HG03354 (cell line): Measurements from ENCODE around the gene PDIA4.

Experiments used
- ATAC-seq: cut with Tn5 transposase; IDR thresholded peaks from one replicate; pipeline ENCODE4 v1.9.1; 2021; ENCODE audit warnings: mild to moderate bottlenecking; ENCODE audit not compliant: unreplicated experiment, poor library complexity, severe bottlenecking

Gene PDIA4

GRCh38 chr7:149005427-149006344, 22.6 kb downstream of the PDIA4 start:
- peak; percentile 74 for ATAC-seq

- no peak for ATAC-seq
Observed at GRCh38 chr7:149004405-149005370, 23.6 kb downstream of the PDIA4 start.

- ATAC-seq: no peak
Observed at GRCh38 chr7:149003560-149004305, 24.6 kb downstream of the PDIA4 start.

- no peak for ATAC-seq
Observed at GRCh38 chr7:149003018-149003417, 25.3 kb downstream of the PDIA4 start.

GRCh38 chr7:149002604-149003003, 25.7 kb downstream of the PDIA4 start:
- no peak for ATAC-seq

- ATAC-seq: no peak
Observed at GRCh38 chr7:149001427-149002068, 26.8 kb downstream of the PDIA4 start.

GRCh38 chr7:149000961-149001360, 27.3 kb downstream of the PDIA4 start:
- ATAC-seq: no peak

GRCh38 chr7:148999192-148999591, 29.1 kb downstream of the PDIA4 start:
- ATAC-seq: no peak

- no peak for ATAC-seq
Observed at GRCh38 chr7:148997497-148997896, 30.8 kb downstream of the PDIA4 start.

- no peak for ATAC-seq
Observed at GRCh38 chr7:148994576-148994975, 33.7 kb downstream of the PDIA4 start.

GRCh38 chr7:148993193-148993592, 35.1 kb downstream of the PDIA4 start:
- ATAC-seq: no peak

- ATAC-seq: no peak
Observed at GRCh38 chr7:148991536-148991935, 36.8 kb downstream of the PDIA4 start.

- ATAC-seq: no peak
Observed at GRCh38 chr7:148987751-148988512, 40.4 kb downstream of the PDIA4 start.

- peak; percentile 88 for ATAC-seq
Observed at GRCh38 chr7:148987010-148987750, 41.1 kb downstream of the PDIA4 start.

GRCh38 chr7:148986742-148987009, 41.6 kb downstream of the PDIA4 start:
- no peak for ATAC-seq

- peak; percentile 73 for ATAC-seq
Observed at GRCh38 chr7:148983200-148984146, 44.8 kb downstream of the PDIA4 start.

GRCh38 chr7:148982654-148983199, 45.6 kb downstream of the PDIA4 start:
- no peak for ATAC-seq
